ENCODE results near the gene OLFML3.
"Not testable (repeated sequence)": the region's sequence is repeated elsewhere in the genome, so short reads cannot be mapped to it uniquely, and the experiment has no call there.

OLFML3 gene

GRCh38 chr1:113993766-113994165, 14.5 kb downstream of the OLFML3 start:
- no peak for DNase-seq

DNA sequence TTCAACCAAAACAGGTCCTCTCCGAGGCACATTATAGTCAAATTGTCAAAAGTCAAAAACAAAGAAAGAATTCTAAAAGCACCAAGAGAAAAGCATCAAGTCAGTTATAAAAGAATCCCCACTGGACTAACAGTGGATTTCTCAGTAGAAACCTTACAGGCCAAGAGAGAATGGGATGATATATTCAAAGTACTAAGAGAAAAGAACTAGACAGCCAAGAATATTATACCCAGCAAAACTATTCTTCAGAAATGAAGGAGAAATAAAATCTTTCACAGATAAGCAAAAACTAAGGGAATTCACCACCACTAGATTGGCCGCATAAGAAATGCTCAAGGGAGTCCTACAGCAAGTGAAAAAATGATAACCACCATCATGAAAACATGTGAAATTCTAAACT, 16.1 kb downstream of the OLFML3 start:
- no peak for DNase-seq

DNA sequence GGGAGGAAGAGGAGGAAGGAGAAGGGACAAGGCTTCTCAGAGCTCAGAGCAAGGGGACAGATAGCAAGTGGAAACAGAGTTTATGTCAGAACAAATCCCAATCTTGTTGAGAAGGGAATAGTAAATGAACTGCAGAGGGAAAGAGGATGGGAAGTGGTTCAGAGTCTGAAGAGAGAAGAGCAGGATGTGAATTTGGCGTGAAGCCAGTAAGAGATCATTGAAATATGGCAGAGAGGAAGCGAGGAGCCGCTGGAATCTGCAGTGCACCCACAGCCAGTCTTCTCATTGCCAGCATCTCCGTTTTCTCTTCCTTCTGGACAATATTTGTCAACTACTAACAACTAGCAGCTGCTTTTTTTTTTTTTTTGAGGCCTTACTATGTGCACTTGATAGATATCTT, 19.1 kb downstream of the OLFML3 start:
- no peak for DNase-seq

GRCh38 chr1:113999233-113999632, 20.0 kb downstream of the OLFML3 start:
- no peak for DNase-seq

GRCh38 chr1:113999799-114000198, 20.5 kb downstream of the OLFML3 start:
- no peak for DNase-seq

DNA sequence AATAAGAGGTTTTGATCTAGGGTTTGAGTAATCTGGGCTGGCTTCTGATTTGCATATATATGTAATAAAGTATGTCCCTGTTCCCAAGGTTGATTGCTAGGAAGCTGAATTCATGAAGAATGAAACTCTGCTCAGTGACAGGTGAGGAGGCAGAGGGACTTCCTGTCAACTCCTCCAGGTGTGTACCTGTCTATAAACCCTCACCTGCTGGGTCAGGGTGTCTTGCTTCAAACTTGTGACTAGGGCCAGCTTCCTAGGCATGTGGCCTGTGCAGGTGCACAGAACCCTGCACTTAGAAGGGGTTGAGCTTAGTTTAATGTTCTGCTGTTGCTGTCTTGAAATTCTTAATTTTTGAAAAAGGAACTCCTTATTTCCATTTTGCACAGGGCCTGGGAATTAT, 21.1 kb downstream of the OLFML3 start:
- DNase-seq = no peak

GRCh38 chr1:114002492-114003239, 23.4 kb downstream of the OLFML3 start:
- DNase-seq = no peak

DNA sequence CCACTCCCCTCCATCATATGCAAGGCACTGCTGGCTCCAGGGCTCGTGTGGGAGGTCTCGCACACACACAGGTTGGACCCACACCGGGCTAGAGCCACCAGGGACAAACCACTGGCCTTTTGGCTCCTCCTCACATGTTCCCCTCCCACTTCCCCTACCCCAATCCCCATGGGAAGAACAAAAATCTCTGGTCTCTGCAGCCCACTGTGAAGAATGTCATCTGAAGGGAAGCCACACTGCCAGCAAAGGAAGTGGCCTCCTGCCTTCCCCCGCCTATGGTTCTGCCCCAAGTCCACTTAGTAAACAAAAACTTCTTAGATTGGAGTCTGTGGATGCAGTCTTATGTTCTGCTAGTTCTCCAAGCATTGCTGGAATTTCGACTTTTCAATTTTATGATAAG, 24.2 kb downstream of the OLFML3 start:
- DNase-seq = no peak

DNA sequence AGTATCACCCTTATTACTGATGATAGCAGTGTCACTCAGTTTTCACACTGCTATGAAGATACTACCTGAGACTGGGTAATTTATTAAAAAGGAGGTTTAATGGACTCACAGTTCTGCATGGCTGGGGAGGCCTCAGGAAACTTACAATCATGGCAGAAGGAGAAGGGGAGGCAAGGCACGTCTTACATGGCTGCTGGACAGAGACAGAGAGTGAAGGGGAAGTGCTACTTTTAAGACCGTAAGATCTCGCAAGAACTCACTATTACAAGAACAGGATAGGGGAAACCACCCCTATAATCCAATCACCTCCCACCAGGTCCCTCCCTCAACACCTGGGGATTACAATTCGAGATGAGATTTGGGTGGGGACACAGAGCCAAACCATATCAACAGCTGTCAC, 27.6 kb downstream of the OLFML3 start:
- DNase-seq = not testable (repeated sequence)

DNA sequence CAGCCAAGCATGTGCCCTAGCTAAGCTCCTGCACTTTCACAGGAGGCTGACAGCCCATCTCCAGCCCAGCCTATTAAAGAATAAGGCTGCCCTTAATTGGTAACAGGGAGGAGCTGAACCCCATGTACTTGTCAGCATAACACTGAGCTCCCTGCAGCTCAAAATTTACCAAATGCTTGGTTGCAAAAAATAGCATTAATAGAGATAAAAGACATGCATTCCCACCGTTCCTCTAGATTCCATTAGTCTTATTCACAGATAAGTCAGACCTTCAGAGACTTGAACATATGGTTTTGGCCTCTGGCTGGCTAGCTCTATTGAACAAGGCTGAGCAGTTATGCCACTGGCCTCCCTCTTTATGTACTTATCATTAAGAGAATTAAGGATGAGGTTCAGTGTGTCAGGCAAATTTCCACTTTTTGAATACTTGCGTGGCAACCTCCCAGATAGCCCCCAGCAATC, 29.2 kb downstream of the OLFML3 start:
- DNase-seq = no peak

DNA sequence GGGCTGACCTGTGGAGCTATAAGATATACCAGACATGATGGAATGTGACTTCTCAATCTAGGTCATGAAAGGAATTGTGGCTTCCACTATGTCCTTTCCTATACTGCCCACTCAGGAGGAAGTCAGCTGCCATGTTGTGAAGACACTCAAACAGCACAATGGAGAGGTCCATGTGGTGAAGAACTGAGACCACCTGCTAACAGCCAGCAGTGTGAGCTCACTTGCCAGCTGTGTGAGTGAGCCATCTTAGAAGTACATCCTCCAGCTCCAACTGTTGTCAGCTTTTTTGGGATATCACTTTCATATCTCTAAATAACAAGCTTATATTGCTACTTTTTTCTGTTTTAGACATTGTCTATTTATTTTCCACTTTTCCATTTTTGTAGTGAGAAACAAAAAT, 29.7 kb downstream of the OLFML3 start:
- no peak for DNase-seq

GRCh38 chr1:114009393-114009792, 30.1 kb downstream of the OLFML3 start:
- DNase-seq = no peak

DNA sequence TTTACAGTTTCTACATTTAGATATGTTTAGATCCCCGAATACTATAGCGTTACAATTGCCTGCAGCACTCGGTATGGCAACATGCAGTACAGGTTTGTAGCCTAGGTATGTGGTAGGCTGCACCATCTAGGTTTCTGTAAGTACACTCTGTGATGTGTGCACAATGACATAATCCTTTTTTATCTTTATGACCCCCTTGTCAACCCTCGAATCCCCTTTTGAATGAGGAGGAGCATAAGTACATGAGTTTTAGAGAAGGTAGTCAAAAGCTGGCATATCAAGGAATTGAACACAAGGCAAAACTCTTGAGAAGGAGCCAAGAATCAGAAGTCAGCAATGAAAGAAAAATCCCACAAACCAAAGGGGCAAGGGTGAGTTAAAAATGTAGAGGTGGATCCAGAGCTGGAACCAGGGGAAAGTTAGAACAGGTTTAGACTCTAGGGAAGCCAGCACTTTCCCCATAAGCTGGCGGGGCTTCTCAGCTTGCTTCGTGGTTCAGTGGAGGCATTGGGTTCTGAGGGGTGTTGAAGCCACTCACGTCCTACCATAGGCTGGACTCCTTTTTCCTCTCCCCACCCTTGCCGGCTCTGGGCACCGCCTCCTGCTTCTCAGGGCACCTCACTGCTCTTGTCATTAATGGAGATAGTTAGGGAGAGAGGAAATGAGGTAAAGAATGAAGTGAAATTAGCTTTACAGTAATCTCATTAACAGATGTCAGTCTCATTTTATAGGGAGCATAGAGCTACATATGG, 31.3 kb downstream of the OLFML3 start:
- no peak for DNase-seq

DNA sequence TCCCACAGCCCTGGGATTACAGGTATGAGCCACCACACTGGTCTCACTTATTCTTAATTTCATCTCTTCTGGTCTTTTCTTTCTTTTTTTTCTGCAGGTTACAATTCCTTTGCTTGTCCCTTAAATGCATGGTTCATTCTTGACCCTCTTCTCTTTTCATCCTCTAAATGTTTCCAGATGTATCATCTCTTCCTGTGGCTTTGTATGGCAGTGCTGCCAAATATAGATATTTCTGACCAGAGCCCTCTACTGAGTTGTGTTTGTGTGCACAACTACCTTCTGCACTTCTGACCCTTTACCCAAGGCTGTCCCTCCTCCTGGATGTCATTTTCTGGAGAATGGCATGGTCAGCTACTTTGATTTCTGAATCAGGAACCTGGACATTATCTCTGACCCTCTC, 32.5 kb downstream of the OLFML3 start:
- DNase-seq = no peak

DNA sequence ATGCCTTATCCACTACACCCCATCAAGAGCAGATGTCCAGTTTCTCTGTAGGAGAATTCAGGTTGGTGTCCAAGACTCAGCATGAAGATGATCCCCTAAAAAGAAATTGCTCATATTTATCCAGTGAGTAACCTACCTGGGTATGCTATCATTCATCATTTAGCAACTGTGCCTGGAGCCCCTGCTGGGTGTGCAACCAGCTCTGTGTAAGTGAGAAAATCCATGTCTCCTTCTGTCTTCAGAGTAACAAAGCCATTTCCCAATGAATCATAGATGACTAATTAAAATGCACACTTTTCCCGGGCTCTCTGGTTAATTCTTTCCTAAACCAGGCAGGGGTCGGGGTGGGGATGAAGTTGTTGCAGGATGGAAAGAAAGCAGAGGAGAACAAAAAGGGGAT, 35.8 kb downstream of the OLFML3 start:
- no peak for DNase-seq

GRCh38 chr1:114019724-114020123, 40.5 kb downstream of the OLFML3 start:
- not testable (repeated sequence) for DNase-seq

DNA sequence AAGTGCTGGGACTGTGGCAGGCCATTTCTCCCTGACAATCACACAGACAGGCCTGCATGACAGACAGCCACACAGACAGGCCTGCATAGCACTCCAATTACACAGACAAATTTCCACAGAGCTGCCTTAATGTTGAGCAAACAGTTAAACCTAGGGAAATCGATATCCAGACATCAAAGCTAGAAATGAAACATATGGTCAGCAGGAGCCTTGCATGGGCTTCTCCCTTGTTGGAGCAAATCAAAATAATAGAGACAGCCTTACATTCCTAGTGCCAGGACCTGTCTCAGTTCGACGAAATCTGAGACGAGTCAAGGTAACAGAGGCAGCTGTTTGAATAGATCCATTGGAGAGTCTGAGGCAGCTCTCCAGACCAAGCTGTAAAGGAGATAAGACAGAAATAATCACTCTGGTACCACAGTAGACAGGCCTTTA, 42.4 kb downstream of the OLFML3 start:
- DNase-seq = no peak

DNA sequence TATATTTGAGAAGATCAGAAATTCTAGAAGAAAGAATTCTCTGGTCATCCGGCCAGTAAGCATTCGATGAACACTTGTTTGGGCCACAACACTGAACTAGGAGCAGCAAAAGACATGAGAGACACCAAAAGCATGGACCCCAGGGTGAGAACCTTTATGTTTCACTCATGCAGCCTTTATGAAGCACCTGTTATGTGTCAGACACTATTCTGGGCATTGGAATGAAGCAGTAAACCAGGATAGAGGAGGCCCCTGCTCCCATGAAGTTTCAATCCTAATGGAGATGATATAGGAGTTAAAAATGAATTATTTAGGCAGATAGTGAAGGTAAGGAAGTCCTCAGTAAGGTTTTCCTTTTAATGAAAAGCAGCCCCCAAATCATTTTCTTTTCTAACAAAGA, 43.6 kb downstream of the OLFML3 start:
- no peak for DNase-seq

- DNase-seq = no peak
Observed at GRCh38 chr1:114023377-114023776, 44.1 kb downstream of the OLFML3 start.

GRCh38 chr1:114024049-114024448, 44.8 kb downstream of the OLFML3 start:
- DNase-seq = no peak

DNA sequence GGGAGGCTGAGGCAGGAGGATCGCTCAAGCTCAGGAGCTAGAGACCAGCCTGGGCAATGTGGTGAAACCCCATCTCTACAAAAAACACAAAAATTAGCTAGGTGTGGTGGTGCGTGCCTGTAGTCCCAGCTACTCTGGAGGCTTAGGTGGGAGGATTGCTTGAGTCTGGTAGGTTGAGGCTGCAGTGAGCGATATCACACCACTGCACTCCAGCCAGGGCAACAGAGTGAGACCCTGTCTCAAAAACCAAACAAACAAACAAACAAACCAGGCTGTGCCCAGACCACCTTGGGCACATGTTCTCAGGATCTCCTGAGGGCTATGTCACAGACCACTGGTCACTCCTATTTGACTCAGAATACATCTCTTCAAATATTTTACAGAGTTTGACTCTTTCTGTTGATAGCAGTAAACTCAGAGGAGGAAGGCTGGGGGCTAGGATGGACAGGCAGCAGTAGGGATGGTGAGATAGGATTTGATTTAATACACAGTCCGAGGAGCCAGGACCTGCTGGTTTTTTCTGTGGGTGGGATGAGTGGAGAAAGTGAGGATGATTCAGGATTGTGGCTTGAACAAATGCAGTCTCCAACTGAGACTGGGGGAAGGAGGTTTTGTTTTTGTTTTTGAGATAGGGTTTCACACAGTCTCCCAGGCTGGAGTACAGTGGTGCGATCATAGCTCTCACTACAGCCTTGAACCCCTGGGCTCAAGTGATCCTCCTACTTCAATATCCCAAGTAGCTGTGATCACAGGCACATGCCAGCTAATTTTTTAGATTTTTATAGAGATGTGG, 46.5 kb downstream of the OLFML3 start:
- DNase-seq = no peak

GRCh38 chr1:114026797-114027196, 47.5 kb downstream of the OLFML3 start:
- no peak for DNase-seq
